Measurements from ENCODE around the gene CACNG8.

DNA sequence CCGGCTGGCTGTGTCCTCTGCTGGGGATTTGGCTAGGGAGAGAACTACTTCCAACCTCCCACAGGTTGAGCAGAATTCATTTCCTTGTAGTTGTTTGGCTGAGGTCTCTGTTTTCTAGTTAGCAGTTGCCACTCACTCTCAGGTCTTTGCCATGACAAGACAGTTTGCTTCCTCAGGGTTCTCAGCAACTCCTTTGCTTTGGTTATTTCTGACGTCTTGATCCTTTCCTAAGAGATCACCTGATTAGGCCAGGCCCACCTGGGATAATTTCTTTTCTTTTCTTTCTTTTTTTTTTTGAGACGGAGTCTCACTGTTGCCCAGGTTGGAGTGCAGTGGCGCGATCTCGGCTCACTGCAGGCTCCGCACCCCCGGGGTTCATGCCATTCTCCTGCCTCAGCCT, 9.4 kb upstream of the CACNG8 start:
- TF ChIP-seq, protein P1, sequence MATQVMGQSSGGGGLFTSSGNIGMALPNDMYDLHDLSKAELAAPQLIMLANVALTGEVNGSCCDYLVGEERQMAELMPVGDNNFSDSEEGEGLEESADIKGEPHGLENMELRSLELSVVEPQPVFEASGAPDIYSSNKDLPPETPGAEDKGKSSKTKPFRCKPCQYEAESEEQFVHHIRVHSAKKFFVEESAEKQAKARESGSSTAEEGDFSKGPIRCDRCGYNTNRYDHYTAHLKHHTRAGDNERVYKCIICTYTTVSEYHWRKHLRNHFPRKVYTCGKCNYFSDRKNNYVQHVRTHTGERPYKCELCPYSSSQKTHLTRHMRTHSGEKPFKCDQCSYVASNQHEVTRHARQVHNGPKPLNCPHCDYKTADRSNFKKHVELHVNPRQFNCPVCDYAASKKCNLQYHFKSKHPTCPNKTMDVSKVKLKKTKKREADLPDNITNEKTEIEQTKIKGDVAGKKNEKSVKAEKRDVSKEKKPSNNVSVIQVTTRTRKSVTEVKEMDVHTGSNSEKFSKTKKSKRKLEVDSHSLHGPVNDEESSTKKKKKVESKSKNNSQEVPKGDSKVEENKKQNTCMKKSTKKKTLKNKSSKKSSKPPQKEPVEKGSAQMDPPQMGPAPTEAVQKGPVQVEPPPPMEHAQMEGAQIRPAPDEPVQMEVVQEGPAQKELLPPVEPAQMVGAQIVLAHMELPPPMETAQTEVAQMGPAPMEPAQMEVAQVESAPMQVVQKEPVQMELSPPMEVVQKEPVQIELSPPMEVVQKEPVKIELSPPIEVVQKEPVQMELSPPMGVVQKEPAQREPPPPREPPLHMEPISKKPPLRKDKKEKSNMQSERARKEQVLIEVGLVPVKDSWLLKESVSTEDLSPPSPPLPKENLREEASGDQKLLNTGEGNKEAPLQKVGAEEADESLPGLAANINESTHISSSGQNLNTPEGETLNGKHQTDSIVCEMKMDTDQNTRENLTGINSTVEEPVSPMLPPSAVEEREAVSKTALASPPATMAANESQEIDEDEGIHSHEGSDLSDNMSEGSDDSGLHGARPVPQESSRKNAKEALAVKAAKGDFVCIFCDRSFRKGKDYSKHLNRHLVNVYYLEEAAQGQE (IDR thresholded peaks at IDR 0.05; ENCODE audit: insufficient read depth in 1 of 2, low read depth in 2 of 2, low read length in 2 of 2), result no peak
- TF ChIP-seq POLR2AphosphoS5 (IDR thresholded peaks at IDR 0.05; ENCODE audit: low read depth, low read length) (no peak), TAF1 (IDR thresholded peaks at IDR 0.05; ENCODE audit: borderline replicate concordance, insufficient read depth, low read length) (no peak)
